Thyroid gland (tissue), 4 donors: ENCODE data around the gene SACM1L. TPM values are rescaled to one million over a fixed set of nuclear protein-coding genes. Genes with fewer than 3 reads are reported as not detected.

Source experiments
- DNase-seq, 2 donors: peaks; one replicate each; pipeline ENCODE4 v3.0.0-alpha.2; 2019
- H3K27ac ChIP-seq, 3 donors: fragments of 200-600 bp; sonication (generic); 1 replicate in 2 of 3; 2 replicates in 1 of 3; pipeline ENCODE4 v1.5.1; 2016 to 2019; ENCODE audit warnings: mild to moderate bottlenecking in 1 of 3, moderate library complexity in 1 of 3
- H3K27me3 ChIP-seq: fragments of 200-600 bp; sonication (generic); one replicate; pipeline ENCODE4 v1.5.1; 2019
- H3K36me3 ChIP-seq, 2 donors: fragments of 200-600 bp; sonication (generic); one replicate each; pipeline ENCODE4 v1.5.1; 2016 to 2019
- H3K4me1 ChIP-seq, 2 donors: fragments of 200-600 bp; sonication (generic); one replicate each; pipeline ENCODE4 v1.5.1; 2017 to 2019
- H3K4me3 ChIP-seq, 3 donors: fragments of 200-600 bp; sonication (generic); replicated peaks in 1 of 3; 1 replicate in 2 of 3; 2 replicates in 1 of 3; pipeline ENCODE4 v1.5.1; 2016; ENCODE audit warnings: mild to moderate bottlenecking in 1 of 3
- H3K9me3 ChIP-seq: fragments of 200-600 bp; sonication (generic); one replicate; pipeline ENCODE4 v1.5.1; 2017
- POLR2A ChIP-seq, 2 donors: fragments of 450-650 bp; IDR thresholded peaks; one replicate each; pipeline ENCODE4 v1.6.1; 2017; ENCODE audit warnings: antibody characterized with exemption in 2 of 2, mild to moderate bottlenecking in 2 of 2, moderate library complexity in 1 of 2
- WGBS, 2 donors: methylation state at CpG; one replicate each; pipeline ENCODE4 v1.1.5; 2017; 5-methylcytosine and 5-hydroxymethylcytosine counted together
- intact Hi-C: fragments of 100-400 bp; cut with DNase I; formaldehyde crosslinking; loops from one replicate; pipeline ENCODE4 v1.15.1; 2023
- total RNA-seq, 4 donors: library from RNA; depleted of rRNA; stranded (reverse); fragments of >200 nt; gene quantifications; one replicate each; pipeline ENCODE4 v1.2.3, GENCODE V29; 2016
- TF ChIP-seq, protein P1 (sequence below), 6 experiments: fragments of 200-600 bp in 3 of 6; fragments of 450-650 bp in 3 of 6; sonication (generic) in 3 of 6; IDR thresholded peaks; one replicate each; pipeline ENCODE4 v1.5.1; 2016 to 2019; ENCODE audit warnings: antibody characterized with exemption in 6 of 6, mild to moderate bottlenecking in 2 of 6, inconsistent platforms in 1 of 6, moderate library complexity in 1 of 6

The SACM1L gene
- total RNA-seq, 4 donors from 2014 or later, result 87.0 to 161 (median 111) TPM

DNA sequence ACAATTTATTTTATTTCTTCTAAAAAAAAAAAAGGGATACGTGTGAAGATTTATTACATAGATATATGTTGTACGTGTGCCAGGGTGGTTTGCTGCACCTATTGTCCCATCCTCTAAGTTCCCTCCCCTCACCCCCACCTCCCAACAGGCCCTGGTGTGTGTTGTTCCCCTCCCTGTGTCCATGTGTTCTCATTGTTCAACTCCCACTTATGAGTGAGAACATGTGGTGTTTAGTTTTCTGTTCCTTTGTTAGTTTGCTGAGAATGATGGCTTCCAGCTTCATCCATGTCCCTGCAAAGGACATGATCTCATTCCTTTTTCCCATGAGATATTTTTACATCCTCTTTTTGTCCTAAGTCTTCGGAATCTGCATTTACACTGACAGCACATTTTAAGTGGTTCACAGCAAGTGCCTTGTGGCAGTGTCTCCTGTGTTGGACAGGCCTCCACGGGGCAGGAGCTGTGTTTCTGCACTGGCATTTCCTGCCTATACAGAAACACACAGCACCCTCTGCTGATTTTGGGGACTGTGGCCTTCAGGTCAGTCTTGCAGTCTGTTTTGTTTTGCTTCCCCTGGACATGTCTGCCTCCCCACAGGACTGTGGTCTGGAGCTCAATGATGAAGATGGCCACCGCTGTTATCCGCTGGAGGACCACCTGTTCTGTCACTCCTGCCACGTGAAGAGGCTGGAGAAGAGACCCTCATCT, 12.7 kb upstream of the SACM1L start:
- intact Hi-C loops, result no loop called here
- TF ChIP-seq, protein P1, sequence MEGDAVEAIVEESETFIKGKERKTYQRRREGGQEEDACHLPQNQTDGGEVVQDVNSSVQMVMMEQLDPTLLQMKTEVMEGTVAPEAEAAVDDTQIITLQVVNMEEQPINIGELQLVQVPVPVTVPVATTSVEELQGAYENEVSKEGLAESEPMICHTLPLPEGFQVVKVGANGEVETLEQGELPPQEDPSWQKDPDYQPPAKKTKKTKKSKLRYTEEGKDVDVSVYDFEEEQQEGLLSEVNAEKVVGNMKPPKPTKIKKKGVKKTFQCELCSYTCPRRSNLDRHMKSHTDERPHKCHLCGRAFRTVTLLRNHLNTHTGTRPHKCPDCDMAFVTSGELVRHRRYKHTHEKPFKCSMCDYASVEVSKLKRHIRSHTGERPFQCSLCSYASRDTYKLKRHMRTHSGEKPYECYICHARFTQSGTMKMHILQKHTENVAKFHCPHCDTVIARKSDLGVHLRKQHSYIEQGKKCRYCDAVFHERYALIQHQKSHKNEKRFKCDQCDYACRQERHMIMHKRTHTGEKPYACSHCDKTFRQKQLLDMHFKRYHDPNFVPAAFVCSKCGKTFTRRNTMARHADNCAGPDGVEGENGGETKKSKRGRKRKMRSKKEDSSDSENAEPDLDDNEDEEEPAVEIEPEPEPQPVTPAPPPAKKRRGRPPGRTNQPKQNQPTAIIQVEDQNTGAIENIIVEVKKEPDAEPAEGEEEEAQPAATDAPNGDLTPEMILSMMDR (IDR thresholded peaks at IDR 0.05), result no peak
- no peak for TF ChIP-seq POLR2A (IDR thresholded peaks at IDR 0.05)
- Histone ChIP-seq H3K4me3 (no peak overlapping the region), H3K27me3 (no peaks in the 10 kb centered on the region), H3K4me1 (peaks cover 49 to 51% of the 10 kb centered on the region in 2 donors), H3K36me3 (peaks cover 12 to 17% of the 10 kb centered on the region in 2 donors), H3K27ac (peak overlapping the region; percentile 96 to 98 (median 98)), H3K9me3 (no peaks in the 10 kb centered on the region)
- 48 to 55% methylated on average over 6 to 7 of the region's 7 CpGs for WGBS, 2 donors
- peak in 1 of 2 donors; percentile 28 for DNase-seq

DNA sequence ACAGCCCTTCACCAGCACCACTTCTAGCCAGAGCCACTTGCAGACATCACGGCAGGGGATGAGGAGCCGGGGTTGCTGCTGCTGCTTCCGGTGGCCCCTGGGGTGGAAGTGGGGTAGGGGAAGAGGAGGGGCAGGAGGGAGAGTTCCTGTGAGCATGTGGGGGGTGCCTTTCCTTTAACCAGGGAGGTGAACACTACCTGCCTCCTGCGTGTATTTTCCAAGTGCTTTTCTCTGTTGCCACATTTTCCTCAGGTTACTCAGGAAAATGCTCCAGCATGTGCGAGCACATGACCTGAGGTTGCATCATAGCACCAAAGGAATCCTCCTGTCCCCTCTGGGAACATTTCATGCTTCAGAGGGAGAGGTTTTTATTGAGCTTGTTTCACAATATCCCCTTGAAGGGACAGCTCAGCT, 12.2 kb upstream of the SACM1L start:
- TF ChIP-seq POLR2A (IDR thresholded peaks at IDR 0.05), result peak in 1 of 2 donors; percentile 44
- TF ChIP-seq, protein P1 (IDR thresholded peaks at IDR 0.05), result no peak
- WGBS, 2 donors, result 23 to 55% methylated on average over 5 of the region's 5 CpGs
- no peaks in the 10 kb centered on the region for H3K9me3 ChIP-seq
- H3K4me3 ChIP-seq, result no peak overlapping the region
- H3K27me3 ChIP-seq, result no peaks in the 10 kb centered on the region
- peaks cover 12 to 17% of the 10 kb centered on the region in 2 donors for H3K36me3 ChIP-seq
- intact Hi-C loops, result no loop called here
- DNase-seq, result peak; percentile 84 to 85
- H3K27ac ChIP-seq, result peak overlapping the region; percentile 96 to 98 (median 98)
- H3K4me1 ChIP-seq, result peaks cover 46 to 51% of the 10 kb centered on the region in 2 donors

DNA sequence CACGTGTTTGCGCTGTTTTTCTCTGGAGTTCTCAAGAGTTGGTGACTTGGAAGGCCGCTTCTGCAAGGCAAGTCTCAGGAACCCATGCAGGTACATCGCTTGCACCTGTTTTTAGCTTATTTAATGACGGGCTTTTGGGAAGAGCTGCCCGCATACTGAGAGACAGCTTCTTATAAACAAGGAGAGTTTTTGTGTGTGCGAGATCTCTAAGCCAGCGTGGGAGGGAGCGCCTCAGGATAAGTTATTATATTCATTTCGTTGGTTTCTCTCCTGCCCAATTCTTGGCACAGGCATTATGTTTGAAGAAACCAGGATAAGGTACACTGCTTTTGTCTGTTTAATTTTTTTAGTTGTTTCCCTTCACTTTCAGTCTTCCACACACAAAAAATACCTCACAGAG, 11.4 kb upstream of the SACM1L start:
- TF ChIP-seq, protein P1 (IDR thresholded peaks at IDR 0.05), result no peak
- peak in 1 of 2 donors; percentile 12 for TF ChIP-seq POLR2A (IDR thresholded peaks at IDR 0.05)
- H3K27ac ChIP-seq, result peak overlapping the region; percentile 96 to 98 (median 98)
- DNase-seq, result peak; percentile 62 to 64
- intact Hi-C loops, result no loop called here
- H3K36me3 ChIP-seq, result peaks cover 12 to 13% of the 10 kb centered on the region in 2 donors
- 29 to 39% methylated on average over 10 of the region's 10 CpGs for WGBS, 2 donors
- peaks cover 46 to 51% of the 10 kb centered on the region in 2 donors for H3K4me1 ChIP-seq
- no peaks in the 10 kb centered on the region for H3K9me3 ChIP-seq
- no peaks in the 10 kb centered on the region for H3K27me3 ChIP-seq
- H3K4me3 ChIP-seq, result no peak overlapping the region

DNA sequence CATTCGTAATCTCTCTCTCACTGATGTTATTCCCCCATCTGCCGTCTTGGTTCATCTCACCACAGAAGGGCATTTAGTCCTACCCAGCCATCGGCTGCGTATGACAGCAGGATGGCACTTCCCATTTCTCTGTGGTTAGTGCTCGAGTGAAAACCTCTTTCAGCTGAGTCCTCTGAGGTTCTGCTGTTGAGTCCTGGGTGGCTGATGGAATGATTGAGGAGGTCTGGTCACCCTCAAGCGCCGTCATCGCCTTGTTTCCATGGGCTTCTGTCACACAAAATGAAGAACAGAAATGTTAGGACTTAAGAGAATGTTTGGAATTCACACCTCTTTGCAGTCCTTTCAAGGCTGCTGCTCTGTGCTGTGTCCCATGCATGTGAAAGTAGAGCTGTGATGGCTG, 9.4 kb upstream of the SACM1L start:
- Histone ChIP-seq H3K9me3 (no peaks in the 10 kb centered on the region), H3K27ac (peak overlapping the region; percentile 96 to 98 (median 98)), H3K36me3 (peaks cover 0 to 3% of the 10 kb centered on the region in 2 donors), H3K27me3 (no peaks in the 10 kb centered on the region), H3K4me3 (no peak overlapping the region), H3K4me1 (peaks cover 54 to 61% of the 10 kb centered on the region in 2 donors)
- WGBS, 2 donors, result 89 to 91% methylated on average over 8 of the region's 8 CpGs
- TF ChIP-seq, protein P1 (IDR thresholded peaks at IDR 0.05), result no peak
- no peak for TF ChIP-seq POLR2A (IDR thresholded peaks at IDR 0.05)
- intact Hi-C loops, result no loop called here
- peak in 1 of 2 donors; percentile 48 for DNase-seq

DNA sequence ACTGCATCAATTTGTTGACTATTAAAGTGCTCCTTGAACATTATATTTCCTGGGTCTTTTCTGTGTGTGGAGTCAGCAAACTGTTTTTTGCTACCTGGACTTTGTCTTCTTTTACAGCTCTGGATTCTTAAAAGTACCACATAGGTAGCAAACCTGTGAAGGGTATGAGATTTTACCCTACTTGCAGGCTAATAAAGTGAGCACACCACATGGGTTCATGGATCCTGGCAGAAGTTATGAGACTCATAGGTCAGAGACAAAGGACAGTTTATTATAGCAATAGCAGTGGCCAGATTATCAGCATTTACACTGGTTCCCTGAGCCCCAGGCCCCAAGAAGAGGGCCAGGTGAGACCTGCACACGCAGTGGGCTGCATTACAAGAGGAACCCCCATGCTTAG, 8.0 kb upstream of the SACM1L start:
- no peaks in the 10 kb centered on the region for H3K27me3 ChIP-seq
- H3K27ac ChIP-seq, result peak overlapping the region; percentile 14 to 98 (median 96)
- TF ChIP-seq POLR2A (IDR thresholded peaks at IDR 0.05), result no peak
- TF ChIP-seq, protein P1 (IDR thresholded peaks at IDR 0.05), result no peak
- no peak for DNase-seq
- no peaks in the 10 kb centered on the region for H3K9me3 ChIP-seq
- 88 to 100% methylated on average over 1 of the region's 1 CpG for WGBS, 2 donors
- no peak overlapping the region for H3K4me3 ChIP-seq
- intact Hi-C loops, result no loop called here
- peaks cover 0 to 3% of the 10 kb centered on the region in 2 donors for H3K36me3 ChIP-seq
- H3K4me1 ChIP-seq, result peaks cover 57 to 63% of the 10 kb centered on the region in 2 donors
